ENCODE results near the gene OSCP1. TPM values are rescaled to one million over a fixed set of nuclear protein-coding genes. Genes with fewer than 3 reads are reported as not detected.

Gene OSCP1
- total RNA-seq, 2 donors from 2014 or later, result 2.7 to 3.1 TPM

GRCh38 chr1:36391271-36391670 lies 59.0 kb downstream of the OSCP1 start:
- ATAC-seq, result no peak
- DNase-seq, result no peak
- intact Hi-C loops (cut with DNase I, micrococcal nuclease), result loop anchor here in 1 of 2 donors (10.0 kb wide), 1 partner anchor 1084 kb away; the partner anchor contains the start of gene ZC3H12A

GRCh38 chr1:36390411-36390810 lies 59.8 kb downstream of the OSCP1 start:
- intact Hi-C loops (cut with DNase I, micrococcal nuclease), result loop anchor here in 1 of 2 donors (10.0 kb wide), 1 partner anchor 1084 kb away; the partner anchor contains the start of gene ZC3H12A
- DNase-seq (no peak), ATAC-seq (no peak)

- no peak for ATAC-seq
- intact Hi-C loops (cut with DNase I, micrococcal nuclease), result loop anchor here in 1 of 2 donors (10.0 kb wide), 1 partner anchor 1085 kb away; the partner anchor contains the start of gene ZC3H12A
Observed at GRCh38 chr1:36389999-36390398, 60.3 kb downstream of the OSCP1 start.

GRCh38 chr1:36389261-36389660 lies 61.0 kb downstream of the OSCP1 start:
- DNase-seq, result no peak
- intact Hi-C loops (cut with DNase I, micrococcal nuclease), result no loop called here
- ATAC-seq, result no peak

More at GRCh38 chr1:36389999-36390398, 60.3 kb downstream of the OSCP1 start:
- DNase-seq, result no peak

- DNase-seq (peak in 1 of 2 donors; percentile 52), ATAC-seq (no peak)
- intact Hi-C loops (cut with DNase I, micrococcal nuclease), result no loop called here
Observed at GRCh38 chr1:36387141-36387949, 62.9 kb downstream of the OSCP1 start.

- DNase-seq (peak; percentile 86 to 98), ATAC-seq (peak; percentile 71)
- intact Hi-C loops (cut with DNase I, micrococcal nuclease), result no loop called here
Observed at GRCh38 chr1:36386265-36387140, 63.7 kb downstream of the OSCP1 start.

- ATAC-seq (peak; percentile 79), DNase-seq (peak; percentile 98 to 99)
- intact Hi-C loops (cut with DNase I, micrococcal nuclease), result no loop called here
Observed at GRCh38 chr1:36385410-36386264, 64.6 kb downstream of the OSCP1 start, which contains the start of gene STK40. TSS of gene STK40 (minus strand) at chr1:36385924. CDS start at chr1:36361332, 24,592 bp downstream.

GRCh38 chr1:36384542-36385409 lies 65.5 kb downstream of the OSCP1 start:
- ATAC-seq, result peak; percentile 43
- intact Hi-C loops (cut with DNase I, micrococcal nuclease), result no loop called here

GRCh38 chr1:36383240-36383639 lies 67.0 kb downstream of the OSCP1 start:
- DNase-seq (no peak), ATAC-seq (no peak)
- intact Hi-C loops (cut with DNase I, micrococcal nuclease), result no loop called here

More at GRCh38 chr1:36384542-36385409, 65.5 kb downstream of the OSCP1 start:
- peak; percentile 86 to 89 for DNase-seq

GRCh38 chr1:36382669-36383068 lies 67.6 kb downstream of the OSCP1 start:
- intact Hi-C loops (cut with DNase I, micrococcal nuclease), result no loop called here
- ATAC-seq, result no peak
- DNase-seq, result no peak

GRCh38 chr1:36382231-36382630 lies 68.0 kb downstream of the OSCP1 start:
- DNase-seq (no peak), ATAC-seq (no peak)
- intact Hi-C loops (cut with DNase I, micrococcal nuclease), result no loop called here

- ATAC-seq, result no peak
- intact Hi-C loops (cut with DNase I, micrococcal nuclease), result no loop called here
- no peak for DNase-seq
Observed at GRCh38 chr1:36381405-36381804, 68.8 kb downstream of the OSCP1 start.

- intact Hi-C loops (cut with DNase I, micrococcal nuclease), result no loop called here
- no peak for ATAC-seq
- DNase-seq, result no peak
Observed at GRCh38 chr1:36380782-36381181, 69.5 kb downstream of the OSCP1 start.

GRCh38 chr1:36380143-36380619 lies 70.1 kb downstream of the OSCP1 start:
- DNase-seq, result no peak
- intact Hi-C loops (cut with DNase I, micrococcal nuclease), result no loop called here
- no peak for ATAC-seq

GRCh38 chr1:36377791-36378492 lies 72.3 kb downstream of the OSCP1 start:
- ATAC-seq (no peak), DNase-seq (no peak)
- intact Hi-C loops (cut with DNase I, micrococcal nuclease), result no loop called here

GRCh38 chr1:36372617-36373016 lies 77.6 kb downstream of the OSCP1 start:
- intact Hi-C loops (cut with DNase I, micrococcal nuclease), result no loop called here
- no peak for ATAC-seq
- no peak for DNase-seq

All from left colon (tissue), 2 donors.